Keratinocyte (primary cell): ENCODE measurements around the gene GFOD1. TPM values are rescaled to one million over a fixed set of nuclear protein-coding genes. Genes with fewer than 3 reads are reported as not detected.

Experiments used
- DNase-seq: peaks from one replicate; pipeline ENCODE4 v3.0.0-alpha.2; 2011; ENCODE audit warnings: low read depth, missing footprints, low spot score
- FAIRE-seq: peaks from 2 replicates; lab custom pipeline; 2011; peaks lifted over from hg19 to GRCh38; lab: Jason Lieb, UNC
- H2AFZ ChIP-seq: 2 replicates; pipeline ENCODE4 v1.6.0; 2012; ENCODE audit warnings: low read length, control low read depth, inconsistent platforms; ENCODE audit not compliant: control insufficient read depth
- H3K27ac ChIP-seq: 2 replicates; pipeline ENCODE4 v1.5.1; 2011; ENCODE audit warnings: low read length; ENCODE audit not compliant: control insufficient read depth, insufficient read depth
- H3K27me3 ChIP-seq: 3 replicates; pipeline ENCODE4 v1.6.0; 2011; ENCODE audit warnings: low read length; ENCODE audit not compliant: control insufficient read depth, insufficient read depth; ENCODE audit errors: extremely low read depth
- H3K36me3 ChIP-seq, 2 experiments: 2 replicates in 1 of 2; 3 replicates in 1 of 2; pipeline ENCODE4 v1.5.1; 2011; ENCODE audit warnings: low read length in 2 of 2, mild to moderate bottlenecking in 1 of 2; ENCODE audit not compliant: control insufficient read depth in 2 of 2, insufficient read depth in 2 of 2; ENCODE audit errors: extremely low read depth in 1 of 2
- H3K4me1 ChIP-seq: 3 replicates; pipeline ENCODE4 v1.5.1; 2011; ENCODE audit warnings: low read length; ENCODE audit not compliant: control insufficient read depth, insufficient read depth; ENCODE audit errors: extremely low read depth
- H3K4me2 ChIP-seq: 3 replicates; pipeline ENCODE4 v1.6.0; 2011; ENCODE audit warnings: low read depth, low read length; ENCODE audit not compliant: control insufficient read depth, insufficient read depth; ENCODE audit errors: extremely low read depth
- H3K4me3 ChIP-seq, 3 experiments: fragments of 200-600 bp in 1 of 3; sonication (generic) in 1 of 3; 2 replicates in 2 of 3; 3 replicates in 1 of 3; pipeline ENCODE4 v1.5.1; 2011 to 2016; ENCODE audit warnings: low read length in 3 of 3, mild to moderate bottlenecking in 3 of 3, control low read depth in 2 of 3, inconsistent platforms in 1 of 3, low read depth in 1 of 3, mixed read lengths in 1 of 3, mixed run types in 1 of 3, moderate library complexity in 1 of 3; ENCODE audit not compliant: control insufficient read depth in 2 of 3, insufficient read depth in 2 of 3; ENCODE audit errors: extremely low read depth in 1 of 3
- H3K79me2 ChIP-seq: 2 replicates; pipeline ENCODE4 v1.6.0; 2012; ENCODE audit warnings: low read length; ENCODE audit not compliant: control insufficient read depth, insufficient read depth
- H3K9ac ChIP-seq: 3 replicates; pipeline ENCODE4 v1.6.0; 2011; ENCODE audit warnings: low read length; ENCODE audit not compliant: control insufficient read depth, insufficient read depth; ENCODE audit errors: extremely low read depth
- H3K9me1 ChIP-seq: 3 replicates; pipeline ENCODE4 v1.6.0; 2011; ENCODE audit warnings: low read length; ENCODE audit not compliant: control insufficient read depth, insufficient read depth; ENCODE audit errors: extremely low read depth
- H3K9me3 ChIP-seq: 2 replicates; pipeline ENCODE4 v1.5.1; 2012; ENCODE audit warnings: low read depth, low read length; ENCODE audit not compliant: control insufficient read depth
- H4K20me1 ChIP-seq: 3 replicates; pipeline ENCODE4 v1.6.0; 2011; ENCODE audit warnings: low read length; ENCODE audit not compliant: control insufficient read depth, insufficient read depth; ENCODE audit errors: extremely low read depth
- CTCF ChIP-seq, 3 experiments: IDR thresholded peaks in 1 of 3; conservative IDR thresholded peaks in 1 of 3; optimal IDR thresholded peaks in 1 of 3; 2 replicates in 2 of 3; 3 replicates in 1 of 3; pipeline versions ENCODE3 to v1.5.1; 2011; ENCODE audit warnings: low read length in 3 of 3, mild to moderate bottlenecking in 3 of 3, moderate library complexity in 2 of 3, control low read depth in 1 of 3, inconsistent platforms in 1 of 3; ENCODE audit not compliant: insufficient read depth in 2 of 3; ENCODE audit errors: extremely low read depth in 1 of 3
- EZH2 ChIP-seq: IDR thresholded peaks from one replicate; pipeline ENCODE4 v1.6.1; 2012; ENCODE audit warnings: inconsistent platforms, mild to moderate bottlenecking, low read length, moderate library complexity
- dilution Hi-C: fragments of 300-500 bp; cut with MboI; formaldehyde crosslinking; loops from one replicate; pipeline ENCODE4 v1.7.0; 2020; ENCODE audit warnings: low sequenced_read_pairs; ENCODE audit not compliant: extremely low pct_ligation_motif_present
- polyA plus RNA-seq, 5 experiments: library from polyadenylated mRNA; depleted of rRNA in 3 of 5; stranded (reverse) in 3 of 5; stranded (forward) in 1 of 5; unstranded in 1 of 5; fragments of >200 nt; gene quantifications; 1 replicate in 1 of 5; 2 replicates in 3 of 5; 3 replicates in 1 of 5; pipeline versions ENCODE4 v1.2.1 to v1.2.3, GENCODE V29; 2011 to 2012; ENCODE audit warnings: missing spikeins in 2 of 5, low read depth in 1 of 5, low replicate concordance in 1 of 5

The GFOD1 gene
- polyA plus RNA-seq, 1 donor (not counting 4 experiments of a cell fraction or from before 2014, with no cell fraction given) = 7.2 TPM

GRCh38 chr6:13384966-13385365 is 102.4 kb downstream of the GFOD1 start:
- H2AFZ ChIP-seq = no peak overlapping the region
- no peaks in the 10 kb centered on the region for H4K20me1 ChIP-seq
- no peak overlapping the region for H3K9ac ChIP-seq
- dilution Hi-C loops = no loop called here
- no peaks in the 10 kb centered on the region for H3K9me1 ChIP-seq
- no peak for FAIRE-seq
- no peaks in the 10 kb centered on the region for H3K27me3 ChIP-seq
- no peak overlapping the region for H3K4me2 ChIP-seq
- no peak for DNase-seq
- peaks cover 11% of the 10 kb centered on the region for H3K79me2 ChIP-seq
- no peaks in the 10 kb centered on the region for H3K4me1 ChIP-seq
- H3K27ac ChIP-seq = no peak overlapping the region
- H3K4me3 ChIP-seq = no peak overlapping the region
- H3K9me3 ChIP-seq = no peaks in the 10 kb centered on the region
- no peak for TF ChIP-seq EZH2
- TF ChIP-seq CTCF (optimal IDR thresholded peaks at IDR 0.05 in 1 of 3, IDR thresholded peaks at IDR 0.05 in 1 of 3, conservative IDR thresholded peaks at IDR 0.05 in 1 of 3; ENCODE audit: extremely low read depth in 1 of 3, insufficient read depth in 2 of 3, low read length in 3 of 3) = no peak
- peaks cover 0 to 2% of the 10 kb centered on the region in 2 experiments for H3K36me3 ChIP-seq

- FAIRE-seq = no peak
- TF ChIP-seq EZH2 = no peak
- TF ChIP-seq CTCF (optimal IDR thresholded peaks at IDR 0.05 in 1 of 3, IDR thresholded peaks at IDR 0.05 in 1 of 3, conservative IDR thresholded peaks at IDR 0.05 in 1 of 3; ENCODE audit: extremely low read depth in 1 of 3, insufficient read depth in 2 of 3, low read length in 3 of 3) = no peak
- dilution Hi-C loops = no loop called here
Observed at GRCh38 chr6:13384506-13384905, 102.9 kb downstream of the GFOD1 start.

More at GRCh38 chr6:13384506-13384905, 102.9 kb downstream of the GFOD1 start:
- Histone ChIP-seq H3K9me1 (no peaks in the 10 kb centered on the region), H3K9ac (no peak overlapping the region), H3K27me3 (no peaks in the 10 kb centered on the region), H3K79me2 (peaks cover 8% of the 10 kb centered on the region), H3K27ac (no peak overlapping the region), H3K4me2 (no peak overlapping the region), H2AFZ (no peak overlapping the region), H3K4me1 (no peaks in the 10 kb centered on the region), H3K4me3 (no peak overlapping the region), H4K20me1 (no peaks in the 10 kb centered on the region), H3K9me3 (no peaks in the 10 kb centered on the region), H3K36me3 (peaks cover 0 to 2% of the 10 kb centered on the region in 2 experiments)
- no peak for DNase-seq
